IMR-90 (cell line): ENCODE data around the gene RHOB. TPM values are rescaled to one million over a fixed set of nuclear protein-coding genes. Genes with fewer than 3 reads are reported as not detected.
A peak's percentile ranks its signal among the peaks of the same experiment; 100 is the strongest.

ENCODE experiments used
- ATAC-seq: fragments of 200-7000 bp; cut with Tn5 transposase; 2 replicates; pipeline ENCODE4 v1.9.1; 2020; ENCODE audit warnings: low read depth, mild to moderate bottlenecking, moderate library complexity
- BruUV-seq: library from RNA; stranded (reverse); fragments of 400-500 nt; replicated peaks from 2 replicates; lab custom pipeline; 2021; lab: Mats Ljungman, UMichigan
- CTCF ChIA-PET: fragments of 300-600 bp; formaldehyde crosslinking; extraction: SDS; loops from one replicate; lab custom pipeline; 2021; ENCODE audit warnings: antibody characterized with exemption; lab: Yijun Ruan, JAX
- POLR2A ChIA-PET: fragments of 300-600 bp; sonication (Branson Sonifier 250); formaldehyde crosslinking; loops from one replicate; lab custom pipeline; 2022; ENCODE audit warnings: antibody characterized with exemption; ENCODE audit not compliant: unreplicated experiment; lab: Charles Lee
- DNase-seq: peaks from one replicate; pipeline ENCODE4 v3.0.0; 2013
- H2AFZ ChIP-seq: replicated peaks from 2 replicates; pipeline ENCODE3; 2013; ENCODE audit warnings: low read length, mild to moderate bottlenecking; ENCODE audit not compliant: poor library complexity
- H2AK5ac ChIP-seq: 2 replicates; pipeline ENCODE4 v1.6.1; 2013; ENCODE audit warnings: low read depth, low read length, inconsistent platforms
- H2AK9ac ChIP-seq: replicated peaks from 2 replicates; pipeline ENCODE3; 2013; ENCODE audit warnings: mild to moderate bottlenecking, low read depth, low read length, moderate library complexity; ENCODE audit not compliant: poor library complexity
- H2BK120ac ChIP-seq: 2 replicates; pipeline ENCODE4 v1.6.1; 2013; ENCODE audit warnings: low read depth, low read length, inconsistent platforms
- H2BK15ac ChIP-seq: 3 replicates; pipeline ENCODE4 v1.6.1; 2013; ENCODE audit warnings: low read depth, low read length, inconsistent platforms
- H2BK20ac ChIP-seq: 2 replicates; pipeline ENCODE4 v1.6.1; 2013; ENCODE audit warnings: low read depth, mild to moderate bottlenecking, inconsistent platforms, low read length, moderate library complexity
- H2BK5ac ChIP-seq: 2 replicates; pipeline ENCODE4 v1.6.1; 2013; ENCODE audit warnings: mild to moderate bottlenecking, low read depth, low read length, inconsistent platforms; ENCODE audit not compliant: poor library complexity, severe bottlenecking
- H3K14ac ChIP-seq: replicated peaks from 2 replicates; pipeline ENCODE4 v1.6.1; 2013; ENCODE audit warnings: low read depth, low read length, inconsistent platforms
- H3K18ac ChIP-seq: 2 replicates; pipeline ENCODE4 v1.6.1; 2013; ENCODE audit warnings: low read depth, low read length, control low read depth
- H3K23ac ChIP-seq: 2 replicates; pipeline ENCODE4 v1.6.1; 2013; ENCODE audit warnings: low read depth, low read length, inconsistent platforms
- H3K27ac ChIP-seq: 2 replicates; pipeline ENCODE4 v1.5.1; 2013; ENCODE audit warnings: mild to moderate bottlenecking, control low read depth, low read length; ENCODE audit not compliant: insufficient read depth
- H3K27me3 ChIP-seq: 2 replicates; pipeline ENCODE4 v1.6.1; 2013; ENCODE audit warnings: low read length; ENCODE audit not compliant: control insufficient read depth, insufficient read depth
- H3K36me3 ChIP-seq: 2 replicates; pipeline ENCODE4 v1.6.1; 2013; ENCODE audit warnings: low read length, mixed read lengths; ENCODE audit not compliant: control insufficient read depth, insufficient read depth
- H3K4ac ChIP-seq: 2 replicates; pipeline ENCODE4 v1.6.1; 2013; ENCODE audit warnings: low read depth, low read length, inconsistent platforms
- H3K4me1 ChIP-seq: 2 replicates; pipeline ENCODE4 v1.6.1; 2013; ENCODE audit warnings: low read length, mixed read lengths; ENCODE audit not compliant: control insufficient read depth, insufficient read depth
- H3K4me2 ChIP-seq: 2 replicates; pipeline ENCODE4 v1.6.1; 2013; ENCODE audit warnings: low read depth, mild to moderate bottlenecking, control low read depth, low read length, moderate library complexity
- H3K4me3 ChIP-seq: 2 replicates; pipeline ENCODE4 v1.5.1; 2013; ENCODE audit warnings: low read depth, mild to moderate bottlenecking, control low read depth, low read length, moderate library complexity; ENCODE audit not compliant: insufficient read depth
- H3K56ac ChIP-seq: 2 replicates; pipeline ENCODE4 v1.6.1; 2013; ENCODE audit warnings: low read length, inconsistent platforms; ENCODE audit not compliant: insufficient read depth; ENCODE audit errors: extremely low read depth
- H3K79me1 ChIP-seq, 2 experiments: 2 replicates each; pipeline ENCODE4 v1.6.1; 2013; ENCODE audit warnings: low read length in 2 of 2, inconsistent platforms in 1 of 2, low read depth in 1 of 2
- H3K9ac ChIP-seq: 2 replicates; pipeline ENCODE4 v1.6.1; 2013; ENCODE audit warnings: low read depth, low read length, control low read depth
- H3K9me1 ChIP-seq: 2 replicates; pipeline ENCODE4 v1.6.1; 2013; ENCODE audit warnings: low read length, inconsistent platforms; ENCODE audit not compliant: insufficient read depth
- H3K9me3 ChIP-seq: 2 replicates; pipeline ENCODE4 v1.6.1; 2013; ENCODE audit warnings: low read length; ENCODE audit not compliant: control insufficient read depth, insufficient read depth
- H4K20me1 ChIP-seq: 2 replicates; pipeline ENCODE4 v1.6.1; 2013; ENCODE audit warnings: low read length, inconsistent platforms; ENCODE audit not compliant: insufficient read depth
- H4K5ac ChIP-seq: 2 replicates; pipeline ENCODE4 v1.6.1; 2013; ENCODE audit warnings: mild to moderate bottlenecking, low read depth, low read length, control low read depth
- H4K8ac ChIP-seq, 2 experiments: 2 replicates each; pipeline ENCODE4 v1.6.1; 2013; ENCODE audit warnings: low read depth in 2 of 2, low read length in 2 of 2, control low read depth in 1 of 2, inconsistent platforms in 1 of 2
- H4K91ac ChIP-seq: 2 replicates; pipeline ENCODE4 v1.6.1; 2013; ENCODE audit warnings: low read depth, low read length, inconsistent platforms; ENCODE audit not compliant: insufficient read depth
- BHLHE40 ChIP-seq: fragments of 150-350 bp; IDR thresholded peaks from 2 replicates; pipeline ENCODE4 v1.6.1; 2016; ENCODE audit warnings: mild to moderate bottlenecking, low read depth, low read length
- WGBS, 2 experiments: methylation state at CpG; one replicate each; pipeline versions ENCODE4 v1.1.5 to v1.1.7; 2013; ENCODE audit warnings: missing lambda C conversion rate in 2 of 2; ENCODE audit not compliant: insufficient read length in 1 of 2; ENCODE audit errors: extremely low coverage in 2 of 2; 5-methylcytosine and 5-hydroxymethylcytosine counted together
- dilution Hi-C: fragments of 300-500 bp; cut with HindIII; formaldehyde crosslinking; loops from one replicate; pipeline ENCODE4 v1.14.3; 2018; ENCODE audit warnings: low sequenced_read_pairs; ENCODE audit not compliant: unreplicated experiment
- in situ Hi-C: fragments of 300-500 bp; cut with MboI; formaldehyde crosslinking; loops from 3 replicates; pipeline ENCODE4 v1.14.3; 2019; ENCODE audit warnings: low sequenced_read_pairs, inconsistent platforms, mixed read lengths
- intact Hi-C: fragments of 100-400 bp; cut with micrococcal nuclease; formaldehyde crosslinking; loops from 2 replicates; pipeline ENCODE4 v1.10.0; 2022
- polyA plus RNA-seq, 3 experiments: library from polyadenylated mRNA; depleted of rRNA; stranded (reverse); fragments of >200 nt; gene quantifications; 2 replicates each; pipeline ENCODE4 v1.2.3, GENCODE V29; 2012; ENCODE audit warnings: low replicate concordance in 1 of 3
- total RNA-seq: library from RNA; depleted of rRNA; stranded (reverse); fragments of >200 nt; gene quantifications from 2 replicates; pipeline ENCODE4 v1.2.3, GENCODE V29; 2012

The RHOB gene
- total and polyA plus RNA-seq, 2 of the 4 experiments (the other 2 are of a cell fraction) = 112 to 149 TPM

DNA sequence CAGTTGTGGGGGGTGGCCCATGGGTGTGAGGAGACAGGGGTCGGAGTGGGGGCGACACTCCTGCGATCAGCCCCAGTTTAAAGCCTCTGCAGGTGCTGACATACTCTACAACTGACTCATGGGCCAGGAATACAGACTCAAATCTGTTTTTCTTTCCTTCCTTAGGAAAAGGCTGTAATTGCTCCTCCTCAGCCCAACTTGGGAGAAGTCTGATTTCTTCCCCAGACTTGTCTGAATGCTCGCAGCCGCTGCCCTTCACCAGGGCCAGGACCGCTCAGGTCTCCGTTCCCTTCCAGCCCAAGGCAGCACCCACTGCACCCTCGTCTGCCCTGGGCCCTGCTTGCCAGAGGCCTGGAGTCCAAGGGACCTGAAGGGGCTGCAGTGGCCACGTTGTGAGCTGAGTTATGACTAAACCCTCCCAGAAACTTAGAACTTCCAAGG, 41.3 kb downstream of the RHOB start:
- Histone ChIP-seq H3K14ac (no peak overlapping the region), H2AK5ac (no peak overlapping the region), H2BK15ac (no peak overlapping the region; the same call in 2 of the 3 replicates), H3K36me3 (no peaks in the 10 kb centered on the region), H2BK5ac (no peak overlapping the region), H4K5ac (no peak overlapping the region), H3K9me3 (no peaks in the 10 kb centered on the region), H4K91ac (no peak overlapping the region), H3K9me1 (no peaks in the 10 kb centered on the region), H3K56ac (no peak overlapping the region), H2BK120ac (no peak overlapping the region), H3K4me2 (no peak overlapping the region), H4K8ac (no peak overlapping the region), H3K18ac (no peak overlapping the region), H2AK9ac (peak overlapping the region; percentile 80), H3K9ac (no peak overlapping the region), H3K4ac (no peak overlapping the region), H3K4me3 (no peak overlapping the region), H3K27me3 (peaks cover 9% of the 10 kb centered on the region), H3K79me1 (no peaks in the 10 kb centered on the region), H4K20me1 (no peaks in the 10 kb centered on the region), H2BK20ac (no peak overlapping the region), H3K23ac (no peak overlapping the region), H2AFZ (peak overlapping the region; percentile 77), H3K4me1 (peaks cover 4% of the 10 kb centered on the region), H3K27ac (no peak overlapping the region)
- in situ Hi-C loops = no loop called here
- TF ChIP-seq BHLHE40 = no peak
- dilution Hi-C loops = no loop called here
- no TSS peak for BruUV-seq
- peak; percentile 61 for ATAC-seq
- DNase-seq = no peak
- ChIA-PET CTCF (no interaction called here), POLR2A (no interaction called here)
- WGBS, 2 experiments = 97% methylated on average over 4 of the region's 9 CpGs; no CpG with 5 or more reads in 1 of the 2 experiments
- intact Hi-C loops = no loop called here
